Measurements from ENCODE around the gene NAALADL1.
A peak's percentile ranks its signal among the peaks of the same experiment; 100 is the strongest.
"Not testable (repeated sequence)": the region's sequence is repeated elsewhere in the genome, so short reads cannot be mapped to it uniquely, and the experiment has no call there.

Gene NAALADL1

GRCh38 chr11:65047581-65048422 lies 10.6 kb downstream of the NAALADL1 start:
- no peak for DNase-seq (ENCODE audit: low read depth)

GRCh38 chr11:65045728-65046127 lies 12.6 kb downstream of the NAALADL1 start:
- no peak for DNase-seq (ENCODE audit: low read depth)

- no peak for DNase-seq (ENCODE audit: low read depth)
Measured at GRCh38 chr11:65045061-65045460, 13.3 kb downstream of the NAALADL1 start.

GRCh38 chr11:65043881-65044501 lies 14.4 kb downstream of the NAALADL1 start:
- DNase-seq (ENCODE audit: low read depth) = no peak

GRCh38 chr11:65042891-65043290 lies 15.5 kb downstream of the NAALADL1 start:
- DNase-seq (ENCODE audit: low read depth) = no peak

GRCh38 chr11:65040847-65041622 lies 17.3 kb downstream of the NAALADL1 start, which contains the start of gene SAC3D1:
TSS of gene SAC3D1 (plus strand) at chr11:65041210. CDS start at chr11:65041293, 83 bp downstream.
- DNase-seq (ENCODE audit: low read depth) = peak; percentile 63

- no peak for DNase-seq (ENCODE audit: low read depth)
Measured at GRCh38 chr11:65040520-65040846, 17.9 kb downstream of the NAALADL1 start.

GRCh38 chr11:65036931-65037330 lies 21.4 kb downstream of the NAALADL1 start:
- no peak for DNase-seq (ENCODE audit: low read depth)

GRCh38 chr11:65035579-65035978 lies 22.8 kb downstream of the NAALADL1 start:
- no peak for DNase-seq (ENCODE audit: low read depth)

- DNase-seq (ENCODE audit: low read depth) = no peak
Measured at GRCh38 chr11:65034423-65034822, 23.9 kb downstream of the NAALADL1 start.

- DNase-seq (ENCODE audit: low read depth) = no peak
Measured at GRCh38 chr11:65032216-65032615, 26.1 kb downstream of the NAALADL1 start.

GRCh38 chr11:65027213-65028067 lies 30.9 kb downstream of the NAALADL1 start, which contains the start of gene SNX15:
TSS of gene SNX15 (plus strand) at chr11:65027439. CDS start at chr11:65027538, 99 bp downstream.
- peak; percentile 86 for DNase-seq (ENCODE audit: low read depth)

- DNase-seq (ENCODE audit: low read depth) = no peak
Measured at GRCh38 chr11:65026810-65027209, 31.5 kb downstream of the NAALADL1 start.

GRCh38 chr11:65023502-65023901 lies 34.9 kb downstream of the NAALADL1 start:
- not testable (repeated sequence) for DNase-seq (ENCODE audit: low read depth)

GRCh38 chr11:65021509-65021908 lies 36.8 kb downstream of the NAALADL1 start:
- no peak for DNase-seq (ENCODE audit: low read depth)

- DNase-seq (ENCODE audit: low read depth) = no peak
Measured at GRCh38 chr11:65021003-65021402, 37.4 kb downstream of the NAALADL1 start.

- no peak for DNase-seq (ENCODE audit: low read depth)
Measured at GRCh38 chr11:65019824-65020223, 38.5 kb downstream of the NAALADL1 start.

- DNase-seq (ENCODE audit: low read depth) = no peak
Measured at GRCh38 chr11:65017937-65018336, 40.4 kb downstream of the NAALADL1 start.

GRCh38 chr11:65016705-65017104 lies 41.6 kb downstream of the NAALADL1 start:
- DNase-seq (ENCODE audit: low read depth) = no peak

- no peak for DNase-seq (ENCODE audit: low read depth)
Measured at GRCh38 chr11:65014726-65015227, 43.6 kb downstream of the NAALADL1 start.

Measured in stimulated activated CD4-positive, alpha-beta T cell treated with anti-CD3 and anti-CD28 coated beads, Interleukin-2, amount 100 ng/mL, for 4 hours (primary cell).